ENCODE data around the gene RBM19.

DNA sequence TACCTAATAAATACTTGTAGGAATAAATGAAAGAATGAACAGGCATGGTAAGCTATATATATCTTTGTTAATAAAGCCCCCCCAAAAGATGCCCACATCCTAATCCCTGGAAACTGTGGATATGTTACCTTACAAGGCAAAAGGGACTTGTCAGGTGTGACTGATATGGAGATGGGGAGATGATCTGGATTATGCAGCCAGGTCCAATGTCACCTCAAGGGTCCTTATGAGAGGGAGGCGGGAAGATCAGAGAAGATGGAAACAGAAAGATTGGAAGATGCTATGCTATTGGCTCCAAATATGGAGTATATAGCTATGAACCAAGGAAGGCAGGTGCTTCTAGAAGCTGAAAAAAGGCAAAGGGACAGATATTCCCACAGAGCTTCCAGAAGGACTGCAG is 3.4 kb downstream of the RBM19 start:
- TF ChIP-seq, protein P1, sequence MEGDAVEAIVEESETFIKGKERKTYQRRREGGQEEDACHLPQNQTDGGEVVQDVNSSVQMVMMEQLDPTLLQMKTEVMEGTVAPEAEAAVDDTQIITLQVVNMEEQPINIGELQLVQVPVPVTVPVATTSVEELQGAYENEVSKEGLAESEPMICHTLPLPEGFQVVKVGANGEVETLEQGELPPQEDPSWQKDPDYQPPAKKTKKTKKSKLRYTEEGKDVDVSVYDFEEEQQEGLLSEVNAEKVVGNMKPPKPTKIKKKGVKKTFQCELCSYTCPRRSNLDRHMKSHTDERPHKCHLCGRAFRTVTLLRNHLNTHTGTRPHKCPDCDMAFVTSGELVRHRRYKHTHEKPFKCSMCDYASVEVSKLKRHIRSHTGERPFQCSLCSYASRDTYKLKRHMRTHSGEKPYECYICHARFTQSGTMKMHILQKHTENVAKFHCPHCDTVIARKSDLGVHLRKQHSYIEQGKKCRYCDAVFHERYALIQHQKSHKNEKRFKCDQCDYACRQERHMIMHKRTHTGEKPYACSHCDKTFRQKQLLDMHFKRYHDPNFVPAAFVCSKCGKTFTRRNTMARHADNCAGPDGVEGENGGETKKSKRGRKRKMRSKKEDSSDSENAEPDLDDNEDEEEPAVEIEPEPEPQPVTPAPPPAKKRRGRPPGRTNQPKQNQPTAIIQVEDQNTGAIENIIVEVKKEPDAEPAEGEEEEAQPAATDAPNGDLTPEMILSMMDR (conservative IDR thresholded peaks at IDR 0.05 in 1 of 2, IDR thresholded peaks at IDR 0.05 in 1 of 2; ENCODE audit: extremely low read depth in 1 of 2, insufficient read depth in 1 of 2, low read depth in 1 of 2, low read length in 2 of 2), result no peak
- no peak for TF ChIP-seq EZH2 (IDR thresholded peaks at IDR 0.05; ENCODE audit: borderline replicate concordance, low read length)
